ENCODE measurements around the gene NRG2.

NRG2 gene

DNA sequence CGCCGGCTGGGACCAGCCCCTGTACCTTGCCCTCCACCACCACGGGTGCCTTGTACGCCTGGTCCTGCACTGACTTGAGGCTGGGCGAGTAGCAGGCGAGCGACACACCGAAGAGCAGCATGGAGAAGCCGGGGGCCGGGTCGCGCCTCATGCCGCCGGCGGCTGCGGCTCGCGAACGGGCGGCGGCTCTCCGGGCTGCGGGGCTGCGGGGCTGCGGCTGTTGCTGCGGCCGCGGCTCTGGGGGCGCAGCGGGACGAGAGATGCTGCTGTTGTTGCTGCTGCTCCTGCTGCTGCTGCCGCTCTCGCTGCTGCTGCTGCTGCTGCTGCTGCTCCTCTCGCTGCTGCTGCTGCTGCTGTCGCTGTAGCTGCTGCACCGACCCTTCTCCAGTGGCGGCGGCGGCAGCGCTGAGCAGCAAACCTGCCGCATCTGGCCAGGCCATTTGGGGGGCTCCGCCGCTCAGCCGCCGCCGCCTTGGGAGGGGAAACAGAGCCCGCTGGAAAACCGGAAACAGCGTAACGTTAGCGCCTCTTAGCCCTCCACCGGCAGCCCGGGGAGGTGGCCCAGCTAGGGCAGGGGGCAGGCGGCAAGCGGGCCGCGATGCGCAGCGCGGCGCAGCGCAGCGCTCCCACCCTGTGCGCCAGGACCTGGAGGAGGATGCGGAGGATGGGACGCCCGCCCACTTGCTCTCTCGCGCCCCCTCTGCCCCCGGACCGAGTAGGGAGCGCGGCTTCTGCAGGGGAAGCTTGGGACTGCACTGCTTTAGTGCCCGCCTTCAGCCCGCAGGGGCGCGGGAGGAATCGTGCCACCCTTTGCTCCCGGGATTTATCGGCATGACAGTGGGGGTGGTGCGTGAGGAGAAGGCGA is at the start of gene NRG2:
Gene NRG2, minus strand, starts transcription at position 657 of the 865 bp plus-strand sequence.
- DNase-seq: no peak

DNA sequence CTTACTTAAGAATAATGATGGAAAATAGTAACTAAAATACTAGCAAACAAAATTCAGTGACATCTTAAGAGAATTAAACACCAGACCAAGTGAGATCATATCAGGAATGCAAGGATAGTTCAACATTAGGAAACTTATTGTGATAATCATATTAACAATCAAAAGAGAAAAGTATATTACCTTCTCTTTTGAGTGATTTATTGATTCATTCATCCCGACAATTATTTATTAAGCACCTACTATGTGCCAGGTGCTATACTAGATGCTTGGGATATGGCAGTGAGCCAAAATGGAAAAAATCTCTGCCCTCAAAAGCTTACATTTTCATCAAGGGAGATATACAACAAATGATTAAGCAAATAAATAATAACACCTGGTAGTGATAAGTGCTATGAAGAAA is 47.2 kb upstream of the NRG2 start:
- DNase-seq: no peak

DNA sequence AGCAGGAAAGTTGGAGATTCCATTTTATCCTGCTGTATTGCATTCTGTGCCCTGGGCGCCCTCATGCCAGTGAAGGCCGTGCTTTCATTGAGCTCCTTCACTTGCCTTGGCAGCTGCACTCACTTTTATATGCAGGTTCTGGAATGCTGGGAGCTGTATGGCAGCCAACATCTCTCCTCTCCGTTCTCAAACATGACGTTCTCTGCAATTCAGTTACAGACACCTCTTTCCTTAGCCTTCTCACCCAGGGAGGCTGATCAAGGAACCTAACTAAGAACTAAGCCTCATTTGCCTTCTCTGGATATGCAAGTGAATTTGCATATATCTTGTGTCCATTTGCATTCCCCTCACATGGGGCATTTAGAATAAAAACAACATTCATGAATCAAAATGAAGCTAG is 41.4 kb upstream of the NRG2 start:
- DNase-seq: no peak

DNA sequence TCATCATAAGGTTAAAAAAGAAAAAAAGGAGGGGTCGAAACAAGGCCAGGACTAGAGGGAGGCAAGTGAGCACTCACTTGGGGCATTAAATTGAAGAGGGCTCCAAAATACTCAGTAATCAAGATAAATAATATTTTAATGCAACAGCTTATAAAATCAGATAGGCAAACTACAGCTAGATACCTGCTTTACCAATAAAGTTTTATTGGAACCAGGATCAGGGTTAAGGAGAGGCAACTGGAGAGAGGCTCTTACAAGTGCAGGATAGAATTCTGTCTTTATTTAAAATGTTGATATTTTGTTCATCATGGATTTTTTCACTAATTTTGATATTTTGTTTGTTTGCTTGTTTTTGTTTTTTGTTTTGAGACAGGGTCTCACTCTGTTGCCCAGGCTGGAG is 40.6 kb upstream of the NRG2 start:
- DNase-seq: no peak

DNA sequence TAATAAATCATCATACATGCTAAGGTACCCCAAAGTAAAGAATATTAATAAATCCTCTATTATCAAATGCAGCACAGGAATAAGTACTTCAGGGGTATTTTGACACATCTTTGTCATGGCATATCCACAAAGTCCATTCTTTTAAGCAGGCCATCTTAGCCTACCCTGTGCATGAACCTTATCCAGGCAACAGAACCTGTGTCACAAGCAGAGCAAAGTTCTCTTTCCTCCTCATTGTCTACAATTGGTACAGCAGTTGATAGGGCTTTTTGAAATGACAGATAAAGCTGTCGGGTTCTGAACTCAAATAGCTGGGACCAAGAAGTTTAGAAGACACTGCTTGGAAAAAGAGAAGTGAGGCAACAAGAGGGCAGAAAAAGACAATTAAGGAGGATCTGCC is 40.0 kb upstream of the NRG2 start:
- DNase-seq: no peak

DNA sequence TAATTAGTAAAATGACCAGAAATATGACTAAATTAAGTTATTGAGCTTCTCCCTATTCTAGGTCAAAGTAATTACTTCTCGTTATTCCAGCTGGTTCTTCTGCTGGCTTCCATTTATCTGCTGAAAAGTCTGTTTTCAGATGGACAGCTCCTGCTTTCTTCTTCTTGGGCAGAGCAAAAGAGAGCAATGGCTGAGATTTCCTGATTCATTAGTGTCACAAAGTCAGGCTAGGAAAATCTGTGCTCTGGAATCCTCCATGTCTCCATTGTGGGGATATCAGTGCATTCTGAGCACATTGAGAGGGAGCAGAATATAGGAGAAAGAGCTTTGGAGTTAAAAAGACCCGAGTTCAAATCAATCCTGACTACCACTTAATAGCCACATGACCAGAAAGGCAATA is 33.7 kb upstream of the NRG2 start:
- no peak for DNase-seq

DNA sequence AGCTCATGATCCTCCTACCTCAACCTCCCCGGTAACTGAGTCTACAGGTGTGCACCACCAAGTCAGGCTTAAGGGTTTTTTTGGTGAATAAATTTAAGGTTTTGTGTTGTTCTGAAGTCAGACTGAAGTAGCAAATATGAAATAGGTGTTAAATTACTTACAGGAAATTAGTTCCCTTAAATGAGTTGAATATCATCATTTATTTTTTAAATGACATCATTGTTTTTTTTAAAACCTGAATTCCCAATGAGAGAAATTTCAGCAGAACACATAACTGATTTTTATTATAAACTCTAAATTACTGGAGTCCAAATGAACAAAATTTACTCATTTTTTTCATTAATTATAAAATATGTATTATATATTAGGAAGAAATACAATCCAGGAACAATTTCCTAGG is 33.0 kb upstream of the NRG2 start:
- DNase-seq: no peak

DNA sequence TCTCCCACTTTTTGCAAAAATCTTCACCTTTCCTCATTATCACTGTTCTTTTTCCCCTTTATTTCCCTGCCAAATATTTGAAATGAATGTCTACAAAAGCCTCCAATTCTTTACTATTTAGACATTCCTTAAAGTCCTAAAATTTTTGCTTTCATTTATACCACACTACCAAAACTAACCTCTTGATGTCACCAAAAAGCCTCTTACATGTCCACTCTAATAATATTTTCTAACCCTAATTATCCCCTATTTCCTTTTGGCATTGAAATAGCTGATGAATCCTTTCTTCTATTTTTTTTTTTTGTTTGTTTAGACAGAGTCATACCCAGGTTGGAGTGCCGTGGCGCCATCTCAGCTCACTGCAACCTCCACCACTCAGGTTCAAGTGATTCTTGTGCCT is 32.3 kb upstream of the NRG2 start:
- no peak for DNase-seq

DNA sequence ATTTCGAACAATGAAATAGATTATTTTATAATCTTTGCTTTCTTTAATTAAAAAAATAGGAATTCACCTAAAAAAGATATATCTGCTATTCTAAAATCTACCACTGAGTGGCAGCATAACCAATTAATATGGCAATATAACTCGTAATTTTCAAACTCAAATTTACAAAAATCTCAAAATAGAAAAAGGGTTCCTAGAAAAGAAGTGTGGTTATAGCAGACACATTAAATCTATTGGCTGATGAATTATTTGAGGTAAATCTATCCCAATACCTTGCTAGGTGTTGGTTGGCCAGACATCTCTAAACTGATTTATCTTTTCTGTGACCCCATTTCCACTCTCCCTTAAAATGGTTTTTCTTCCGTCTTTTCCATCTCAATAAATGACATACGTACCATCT is 30.2 kb upstream of the NRG2 start:
- no peak for DNase-seq

DNA sequence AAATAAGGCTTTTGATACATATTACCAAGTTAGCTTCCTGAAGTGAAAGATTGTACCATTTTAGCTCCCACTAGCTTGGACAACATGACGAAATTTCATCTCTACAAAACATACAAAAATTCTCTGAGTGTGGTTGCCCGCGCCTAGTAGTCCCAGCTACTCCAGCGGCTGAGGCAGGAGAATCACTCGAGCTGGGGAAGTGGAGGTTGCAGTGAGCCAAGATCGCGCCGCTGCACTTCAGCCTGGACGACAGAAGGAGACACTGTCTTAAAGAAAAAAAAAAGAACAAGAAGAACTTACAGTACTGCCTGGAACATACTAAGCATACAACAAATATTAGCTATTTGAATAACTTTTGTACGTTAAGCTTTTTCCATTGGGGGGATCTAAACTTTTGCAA is 29.7 kb upstream of the NRG2 start:
- no peak for DNase-seq

DNA sequence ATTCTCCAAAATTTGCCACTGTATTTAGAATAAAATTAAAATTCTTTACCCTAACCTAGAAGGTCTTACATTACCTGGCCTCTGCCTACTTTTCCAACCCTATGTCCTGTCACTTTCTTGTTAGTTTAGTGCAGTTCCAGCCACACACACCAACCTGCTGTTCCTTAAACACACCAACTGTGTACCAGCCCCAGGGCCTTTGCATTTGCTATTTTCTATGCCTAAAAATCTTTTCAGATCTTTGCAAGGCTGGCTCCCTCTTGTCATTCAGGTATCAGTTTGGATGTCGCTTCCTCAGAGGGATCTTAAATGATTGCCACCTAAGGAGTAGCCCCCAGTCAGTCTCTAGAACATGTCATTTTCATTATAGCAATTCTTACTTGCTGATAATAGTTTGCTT is 17.7 kb upstream of the NRG2 start:
- DNase-seq: no peak

DNA sequence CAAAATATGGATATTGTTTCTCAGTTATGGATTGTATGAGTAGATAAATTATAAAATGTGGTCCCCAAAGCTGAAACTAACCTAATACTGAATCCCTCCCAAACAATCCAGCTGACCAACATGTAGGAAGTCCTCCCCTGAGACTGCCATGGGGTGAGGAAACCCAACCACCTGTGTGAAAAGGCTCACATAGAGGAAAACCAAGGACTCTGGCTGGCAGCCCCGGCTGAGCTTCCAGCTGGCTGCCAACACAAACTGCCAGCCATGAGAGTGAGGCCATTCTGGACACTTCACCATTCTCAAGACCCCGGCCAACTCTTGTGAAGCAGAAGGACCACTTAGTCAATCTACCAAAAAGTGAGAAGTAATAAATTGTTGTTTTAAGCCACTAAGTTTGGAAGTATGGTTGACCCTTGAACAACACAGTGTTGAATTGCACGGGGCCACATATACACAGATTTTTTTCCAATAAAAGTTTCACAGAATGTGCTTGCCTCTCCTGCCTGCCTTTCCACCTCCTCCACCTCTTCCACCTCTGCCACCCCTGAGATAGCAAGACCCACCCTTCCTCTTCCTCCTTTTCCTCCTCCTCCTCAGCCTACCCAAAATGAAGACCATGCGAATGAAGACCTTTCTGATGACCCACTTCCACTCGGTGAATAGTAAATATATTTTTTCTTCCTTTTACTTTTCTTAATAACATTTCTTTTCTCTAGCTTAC is 15.3 kb upstream of the NRG2 start:
- no peak for DNase-seq

DNA sequence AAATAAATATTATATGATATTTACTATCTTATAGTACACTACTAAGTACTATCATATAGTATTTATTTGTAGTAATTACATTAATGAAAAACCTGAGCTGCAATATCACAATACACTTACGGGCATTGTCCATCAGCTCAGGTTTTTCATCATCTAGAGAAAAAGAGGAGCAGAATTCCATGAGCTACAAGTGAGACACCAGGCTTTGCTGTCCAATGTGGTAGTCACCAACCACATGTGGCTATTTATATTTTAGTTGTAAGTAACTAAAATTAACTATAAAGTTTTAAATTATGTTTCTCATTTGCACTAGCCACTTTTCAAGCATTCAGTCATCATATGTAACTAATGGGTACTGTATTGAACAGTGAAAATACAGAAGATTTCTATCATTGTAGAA is 13.8 kb upstream of the NRG2 start:
- DNase-seq: no peak

DNA sequence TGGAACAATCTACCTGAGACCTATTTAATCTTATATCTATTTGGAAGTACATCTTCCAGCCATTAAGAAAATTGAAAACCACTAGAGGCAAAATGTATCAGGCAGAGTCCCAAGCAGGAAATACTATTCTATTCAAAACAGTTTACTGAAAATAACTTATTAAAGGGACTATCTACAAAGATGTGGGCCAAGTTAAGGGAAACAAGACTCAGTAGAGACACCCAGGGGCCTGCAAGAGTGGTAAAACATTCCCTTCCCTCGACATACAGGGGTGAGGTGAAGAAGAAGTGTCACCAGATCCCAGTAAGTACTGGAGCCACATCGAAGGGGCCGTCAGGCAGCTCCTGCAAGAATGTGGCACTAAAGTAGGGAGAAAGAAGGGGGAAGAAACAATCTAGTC is 12.1 kb upstream of the NRG2 start:
- no peak for DNase-seq

DNA sequence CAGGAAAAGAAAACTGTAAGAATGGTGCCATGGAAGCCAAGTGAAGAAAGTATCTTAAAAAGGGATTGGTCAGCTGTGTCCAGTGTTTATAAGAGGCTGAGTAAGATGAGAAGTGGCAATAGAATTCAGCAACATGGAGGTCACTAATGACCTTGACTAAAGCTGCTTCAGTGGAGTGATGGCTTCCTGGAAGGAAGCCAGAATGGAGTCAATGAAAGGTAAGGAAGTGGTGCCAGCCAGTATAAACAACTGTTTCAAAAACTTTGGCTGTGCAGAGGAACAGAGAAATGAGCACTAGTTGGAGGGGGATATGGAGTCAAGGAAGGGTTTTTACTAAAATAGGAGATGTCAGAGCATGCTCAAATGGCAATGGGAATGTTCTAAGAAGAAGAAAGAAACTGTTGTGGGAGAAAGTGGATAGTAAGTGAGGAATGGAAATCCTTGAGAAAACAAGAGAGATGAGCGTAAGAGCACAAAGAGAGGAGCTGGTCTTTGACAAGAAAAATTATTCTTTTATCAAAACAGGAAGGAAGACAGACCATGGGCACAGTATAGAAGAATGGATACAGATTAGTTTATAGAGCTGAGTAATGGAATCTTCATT is 11.1 kb upstream of the NRG2 start:
- no peak for DNase-seq

DNA sequence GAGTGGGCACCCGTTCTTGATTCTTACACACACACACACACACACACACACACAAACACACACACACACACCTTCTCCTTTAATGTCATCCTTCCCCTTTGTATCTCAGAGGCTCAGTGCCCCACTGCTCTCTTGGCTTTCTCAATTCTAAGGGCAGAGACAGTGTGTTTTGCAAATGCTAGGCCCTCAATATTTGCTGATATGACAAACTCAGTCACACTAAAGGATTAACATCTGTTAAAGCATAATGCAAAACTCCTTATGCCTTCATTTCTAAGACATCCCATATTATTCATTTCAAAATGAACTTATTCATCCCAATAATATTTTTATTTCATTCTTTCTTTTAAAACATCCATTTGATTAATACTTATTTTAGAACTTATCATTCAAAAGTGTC is 8.9 kb upstream of the NRG2 start:
- no peak for DNase-seq

DNA sequence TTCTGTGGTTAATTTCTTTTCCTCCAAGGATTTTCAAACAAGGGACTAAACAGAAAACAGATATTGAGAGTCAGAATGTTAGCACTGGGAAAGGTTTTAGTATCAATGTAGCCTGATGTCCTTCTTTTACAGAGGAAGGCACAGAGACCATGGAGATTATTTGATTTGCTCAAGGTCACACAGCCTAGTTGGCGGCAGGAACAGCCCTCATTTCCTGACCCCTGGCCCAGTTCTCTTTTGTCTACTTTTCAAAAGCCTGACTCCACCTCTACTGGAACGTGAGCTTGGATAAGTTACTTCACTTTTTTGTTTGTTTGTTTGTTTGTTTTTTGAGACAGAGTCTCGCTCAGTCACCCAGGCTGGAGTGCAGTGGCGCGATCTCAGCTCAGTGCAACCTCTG is 6.6 kb upstream of the NRG2 start:
- no peak for DNase-seq

DNA sequence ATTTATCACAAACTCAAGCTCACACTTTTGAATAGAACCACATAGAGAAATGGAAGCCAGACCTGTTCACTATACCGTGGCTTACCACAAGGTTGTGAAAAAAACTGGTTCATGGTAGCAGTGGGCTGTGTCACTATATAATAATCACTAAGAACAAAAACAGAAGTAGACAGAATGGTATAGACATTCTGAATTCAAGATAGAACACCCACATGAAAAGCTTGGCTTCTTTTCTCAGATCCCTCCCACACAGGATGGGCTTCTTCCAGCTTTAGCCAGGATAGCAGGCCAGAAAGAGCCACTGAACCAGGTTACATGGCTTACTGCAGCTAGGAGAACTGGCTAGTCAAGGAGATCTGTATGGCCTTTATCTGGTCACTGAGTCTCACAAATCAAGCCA is 6.1 kb upstream of the NRG2 start:
- DNase-seq: no peak

DNA sequence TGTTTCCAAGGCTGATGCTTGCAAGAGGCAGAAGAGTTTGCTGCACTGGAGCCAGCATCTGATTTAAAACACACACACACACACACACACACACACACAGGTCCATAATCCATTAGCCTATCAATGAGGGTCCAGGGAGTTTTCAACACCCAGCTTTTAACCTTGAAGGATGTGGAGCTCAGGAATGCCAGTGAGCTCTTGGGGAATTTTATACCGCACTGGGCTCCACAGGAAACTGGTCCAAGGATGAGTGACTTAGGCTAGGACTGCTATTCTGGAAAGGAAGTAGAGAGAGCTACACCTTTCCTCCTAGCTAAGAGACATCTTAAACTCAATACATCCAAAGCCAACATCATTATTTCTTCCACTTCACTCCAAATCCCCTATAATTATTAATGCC is 942 bp upstream of the NRG2 start:
- no peak for DNase-seq

DNA sequence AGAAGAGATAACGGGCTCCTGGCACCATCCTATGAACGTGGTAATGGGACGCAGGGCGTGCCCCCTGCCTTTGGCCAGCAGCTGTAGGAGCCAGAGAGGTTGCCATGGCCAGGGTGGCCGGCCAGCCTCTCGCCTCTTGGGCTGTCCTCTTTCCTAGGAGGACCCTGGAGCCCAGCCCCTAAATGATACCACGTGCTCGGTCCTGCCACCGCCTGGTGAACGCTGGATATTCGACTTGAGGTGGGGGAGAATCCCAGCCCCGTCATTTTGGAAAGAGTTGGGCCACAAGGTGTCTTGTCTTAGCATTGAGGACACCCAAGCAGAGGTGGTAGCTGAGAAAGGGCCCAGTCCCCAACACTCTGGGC is 391 bp upstream of the NRG2 start:
- no peak for DNase-seq

DNA sequence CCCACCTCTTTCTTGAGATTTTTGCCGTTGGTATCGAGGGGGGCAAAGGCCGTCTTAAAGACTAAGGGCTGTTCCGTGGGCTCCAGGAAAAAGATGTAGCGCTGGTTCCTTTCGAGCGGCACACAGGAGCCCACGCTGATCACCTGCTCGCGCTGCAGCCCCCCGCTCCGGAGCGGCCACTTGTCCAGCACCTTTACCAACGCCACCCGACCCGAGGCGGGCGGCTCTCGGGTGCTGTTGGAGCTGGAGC is 781 bp downstream of the NRG2 start:
- no peak for DNase-seq

DNA sequence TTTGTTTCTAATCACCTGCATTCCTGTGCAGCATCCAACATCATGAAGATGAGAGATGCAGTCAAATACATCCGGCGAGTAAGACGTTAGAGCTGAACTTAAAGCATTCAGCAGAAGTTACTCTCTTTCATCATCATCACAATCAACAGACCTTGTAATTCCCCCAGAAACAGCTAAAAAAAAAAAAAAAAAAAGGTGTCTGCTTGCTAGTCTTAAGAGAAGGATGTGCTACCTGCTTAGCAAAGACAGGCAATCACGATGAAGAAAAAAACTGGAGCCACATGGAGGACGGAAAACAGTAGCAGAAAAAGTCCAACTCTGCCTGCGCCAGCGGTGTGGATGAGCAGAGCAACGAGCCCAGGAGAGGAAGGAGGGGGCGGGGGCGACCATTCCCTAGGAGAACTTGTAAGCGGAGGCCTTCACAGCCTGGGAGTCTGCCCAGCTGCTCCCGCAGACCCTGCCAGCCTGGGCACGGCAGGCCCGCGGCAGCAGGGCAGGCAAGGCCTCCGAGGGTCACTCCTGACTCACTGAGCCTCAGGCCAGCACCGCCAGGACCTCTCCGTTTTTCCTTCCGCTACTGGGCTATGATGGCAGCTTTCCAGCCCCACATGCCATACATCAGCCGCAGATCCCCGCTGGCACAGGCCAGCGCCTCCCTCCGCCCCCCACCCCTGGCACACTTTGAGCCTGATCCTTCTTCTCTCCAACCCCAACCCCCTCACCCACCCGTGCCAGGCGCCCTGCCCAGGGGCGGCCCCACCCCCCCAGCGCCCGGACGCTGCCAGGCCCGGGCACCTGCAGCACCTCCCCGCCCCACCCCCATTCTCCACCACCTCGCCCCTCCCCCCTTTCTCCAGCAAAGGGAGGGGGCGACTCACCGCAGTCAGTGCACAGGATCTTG is 1.4 kb downstream of the NRG2 start:
- DNase-seq: no peak

DNA sequence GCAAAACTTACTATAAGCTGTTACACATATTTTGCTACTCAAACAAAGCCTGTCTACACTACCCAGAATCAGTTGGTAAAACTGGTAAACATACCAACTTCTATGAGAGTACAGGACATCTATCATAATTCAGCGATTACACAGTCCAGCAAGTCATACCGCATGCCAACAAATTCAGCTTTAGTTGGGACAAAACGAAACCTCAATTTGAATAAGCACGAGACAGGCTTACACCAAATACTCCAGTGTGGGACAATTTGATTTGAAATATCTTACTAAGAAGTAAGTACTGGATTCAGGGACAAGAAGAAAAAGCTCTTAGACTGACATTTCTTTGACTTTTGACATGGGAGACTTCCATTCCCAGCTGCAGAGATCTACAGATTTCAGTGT is 2.0 kb downstream of the NRG2 start:
- no peak for DNase-seq

DNA sequence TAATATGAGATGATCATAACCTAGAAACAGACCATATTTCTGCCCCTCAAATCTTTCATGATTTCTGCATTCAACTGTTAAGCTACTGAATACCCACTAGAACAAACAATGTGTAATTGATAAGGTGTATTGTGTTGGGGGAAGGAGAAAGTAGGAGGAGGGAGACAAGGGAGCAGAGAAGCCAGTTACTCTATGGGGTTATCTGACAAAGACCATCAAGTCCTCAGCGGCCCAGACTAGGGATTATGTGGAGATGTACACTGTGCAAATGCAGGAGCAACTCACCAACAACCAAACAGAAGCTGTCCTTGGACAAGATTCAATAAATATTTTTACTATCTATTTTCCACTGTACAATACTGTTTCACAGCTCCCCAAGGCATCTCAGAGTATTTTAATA is 2.7 kb downstream of the NRG2 start:
- no peak for DNase-seq
